Erythroblast (primary cell): ENCODE data around the gene TBL2.

Experiments used
- GATA1 ChIP-seq: IDR thresholded peaks from 2 replicates; pipeline ENCODE4 v1.6.1; 2011; ENCODE audit warnings: low read depth, mild to moderate bottlenecking, control low read depth, low read length, moderate library complexity
- POLR2A ChIP-seq: IDR thresholded peaks from 2 replicates; pipeline ENCODE4 v1.6.1; 2011; ENCODE audit warnings: mild to moderate bottlenecking, low read length

DNA sequence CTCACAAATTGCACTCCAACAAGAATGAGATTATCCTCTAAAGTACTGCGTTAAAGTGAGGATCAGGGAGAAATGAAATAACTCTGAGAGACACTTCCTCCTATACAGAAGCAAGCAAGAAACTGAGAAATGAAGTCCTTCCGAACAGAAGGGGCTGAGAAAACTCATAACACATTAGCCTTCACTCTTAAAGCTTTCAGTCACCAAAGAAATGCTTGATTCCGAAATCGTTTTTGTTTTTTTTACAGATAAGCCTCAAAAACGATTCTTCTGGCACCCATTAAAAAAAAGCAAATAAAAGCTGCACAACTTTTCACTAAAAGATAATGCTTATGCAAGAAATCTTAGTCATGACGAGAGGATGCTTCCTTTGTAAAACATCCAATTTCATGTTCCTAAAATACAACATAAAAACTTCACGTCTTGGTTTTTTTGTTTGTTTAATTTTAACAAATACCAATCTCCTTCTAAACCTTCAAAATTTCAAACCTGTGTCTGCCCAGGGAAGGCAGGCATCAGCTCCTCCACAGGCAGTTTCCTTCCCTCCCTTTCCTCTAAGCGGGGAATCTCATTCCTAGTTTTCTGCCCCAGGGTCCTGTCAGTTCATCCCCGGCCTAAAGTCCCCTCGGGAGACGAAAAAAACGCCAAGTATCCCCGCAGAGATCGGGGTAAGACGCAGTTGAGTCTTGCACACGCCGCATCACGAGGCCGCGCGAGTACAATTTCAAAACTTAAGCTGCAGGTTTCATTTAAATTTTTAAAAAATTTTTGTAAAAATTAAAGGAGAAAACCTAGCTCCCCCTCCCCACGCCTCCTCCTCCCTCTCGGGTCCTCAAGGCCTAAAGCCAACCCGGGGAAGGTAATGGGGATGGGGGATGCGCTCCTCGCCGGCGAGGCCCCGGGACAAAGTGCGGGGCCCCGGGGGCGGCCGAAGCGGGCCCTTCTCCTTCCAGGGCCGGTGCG is 57.4 kb downstream of the TBL2 start:
- TF ChIP-seq POLR2A (no peak), GATA1 (no peak)
